ENCODE data around the gene TAOK3.

The TAOK3 gene

GRCh38 chr12:118126119-118126757 lies 246.5 kb downstream of the TAOK3 start:
- no peak for DNase-seq

- DNase-seq = no peak
These were observed 247.0 kb downstream of the TAOK3 start for GRCh38 chr12:118125743-118126118.

- no peak for DNase-seq
These were observed 248.3 kb downstream of the TAOK3 start for GRCh38 chr12:118124333-118124874.

- no peak for DNase-seq
These were observed 250.4 kb downstream of the TAOK3 start for GRCh38 chr12:118122264-118122663.

- peak; percentile 76 to 80 for DNase-seq
These were observed 251.9 kb downstream of the TAOK3 start for GRCh38 chr12:118120579-118121363.

GRCh38 chr12:118119449-118119879 lies 253.2 kb downstream of the TAOK3 start:
- DNase-seq = no peak

GRCh38 chr12:118109088-118109487 lies 263.6 kb downstream of the TAOK3 start:
- DNase-seq = no peak

- DNase-seq = no peak
These were observed 265.0 kb downstream of the TAOK3 start for GRCh38 chr12:118107694-118108093.

- no peak for DNase-seq
These were observed 265.7 kb downstream of the TAOK3 start for GRCh38 chr12:118107011-118107410.

GRCh38 chr12:118103601-118104382 lies 268.9 kb downstream of the TAOK3 start, which contains the start of gene VSIG10:
VSIG10 (minus strand) TSS chr12:118104011; CDS start chr12:118103671, 340 bp downstream.
- peak; percentile 39 to 46 for DNase-seq

GRCh38 chr12:118103201-118103600 lies 269.5 kb downstream of the TAOK3 start:
- DNase-seq = no peak

- DNase-seq = no peak
These were observed 270.1 kb downstream of the TAOK3 start for GRCh38 chr12:118102609-118103008.

- DNase-seq = no peak
These were observed 270.6 kb downstream of the TAOK3 start for GRCh38 chr12:118102070-118102469.

- DNase-seq = no peak
These were observed 271.7 kb downstream of the TAOK3 start for GRCh38 chr12:118101051-118101450.

Data from activated T-cell treated with anti-CD3 and anti-CD28 coated beads, Interleukin-2, amount 50 U/mL, for 48 hours (primary cell).